Parathyroid adenoma (tissue), 2 donors: ENCODE measurements around the gene DKKL1.
"Not testable (repeated sequence)": the region's sequence is repeated elsewhere in the genome, so short reads cannot be mapped to it uniquely, and the experiment has no call there.

Experiments used
- H2AFZ ChIP-seq: fragments of 300-600 bp; sonication (generic); one replicate; pipeline ENCODE4 v1.7.0; 2017; ENCODE audit warnings: antibody characterized with exemption, mild to moderate bottlenecking
- H3K27ac ChIP-seq: fragments of 300-600 bp; sonication (generic); one replicate; pipeline ENCODE4 v1.7.0; 2017
- H3K27me3 ChIP-seq: fragments of 300-600 bp; sonication (generic); one replicate; pipeline ENCODE4 v1.7.0; 2017; ENCODE audit warnings: low read length; ENCODE audit not compliant: control insufficient read depth, insufficient read depth
- H3K36me3 ChIP-seq: fragments of 300-600 bp; sonication (generic); one replicate; pipeline ENCODE4 v1.7.0; 2017; ENCODE audit warnings: low read length; ENCODE audit not compliant: control insufficient read depth, insufficient read depth
- H3K4me1 ChIP-seq: fragments of 300-600 bp; sonication (generic); one replicate; pipeline ENCODE4 v1.7.0; 2017; ENCODE audit warnings: control low read depth
- H3K4me2 ChIP-seq: fragments of 300-600 bp; sonication (generic); one replicate; pipeline ENCODE4 v1.7.0; 2017; ENCODE audit warnings: low read length
- H3K4me3 ChIP-seq: fragments of 300-600 bp; sonication (generic); one replicate; pipeline ENCODE4 v1.7.0; 2017; ENCODE audit warnings: low read depth, low read length
- H3K79me2 ChIP-seq: fragments of 300-600 bp; sonication (generic); one replicate; pipeline ENCODE4 v1.7.0; 2017; ENCODE audit warnings: control low read depth
- H3K9ac ChIP-seq: fragments of 300-600 bp; sonication (generic); one replicate; pipeline ENCODE4 v1.7.0; 2017; ENCODE audit warnings: mild to moderate bottlenecking
- H3K9me3 ChIP-seq: fragments of 300-600 bp; sonication (generic); one replicate; pipeline ENCODE4 v1.7.0; 2017; ENCODE audit warnings: low read length; ENCODE audit not compliant: control insufficient read depth
- CTCF ChIP-seq: fragments of 300-600 bp; sonication (generic); IDR thresholded peaks from one replicate; pipeline ENCODE4 v1.7.0; 2017; ENCODE audit warnings: antibody characterized with exemption, mild to moderate bottlenecking
- donor health status: primary hyperparathyroidism.

The DKKL1 gene

GRCh38 chr19:49362929-49363267 lies 779 bp upstream of the DKKL1 start:
- Histone ChIP-seq H3K9me3 (no peaks in the 10 kb centered on the region), H3K27ac (peak overlapping the region; percentile 59), H2AFZ (peak overlapping the region; percentile 85), H3K9ac (no peak overlapping the region), H3K27me3 (no peaks in the 10 kb centered on the region), H3K4me3 (peak overlapping the region; percentile 86), H3K4me2 (peak overlapping the region; percentile 95), H3K36me3 (no peaks in the 10 kb centered on the region), H3K4me1 (peaks cover 2% of the 10 kb centered on the region), H3K79me2 (no peaks in the 10 kb centered on the region)
- no peak for TF ChIP-seq CTCF

GRCh38 chr19:49364083-49364737 lies 533 bp downstream of the DKKL1 start:
- peaks cover 2% of the 10 kb centered on the region for H3K4me1 ChIP-seq
- no peaks in the 10 kb centered on the region for H3K27me3 ChIP-seq
- H3K4me3 ChIP-seq, result peak overlapping the region; percentile 23
- no peak overlapping the region for H3K9ac ChIP-seq
- no peak overlapping the region for H3K27ac ChIP-seq
- H3K79me2 ChIP-seq, result no peaks in the 10 kb centered on the region
- TF ChIP-seq CTCF, result no peak
- no peaks in the 10 kb centered on the region for H3K9me3 ChIP-seq
- peak overlapping the region; percentile 23 for H2AFZ ChIP-seq
- no peaks in the 10 kb centered on the region for H3K36me3 ChIP-seq
- peak overlapping the region; percentile 32 for H3K4me2 ChIP-seq

- Histone ChIP-seq H3K4me2 (no peak overlapping the region), H3K9ac (no peak overlapping the region), H3K27me3 (no peaks in the 10 kb centered on the region), H3K4me1 (peaks cover 2% of the 10 kb centered on the region), H3K79me2 (no peaks in the 10 kb centered on the region), H2AFZ (no peak overlapping the region), H3K27ac (no peak overlapping the region), H3K9me3 (no peaks in the 10 kb centered on the region), H3K4me3 (no peak overlapping the region), H3K36me3 (no peaks in the 10 kb centered on the region)
- no peak for TF ChIP-seq CTCF
These were observed 2.4 kb downstream of the DKKL1 start for GRCh38 chr19:49366110-49366509.

- H3K27ac ChIP-seq, result no peak overlapping the region
- H3K36me3 ChIP-seq, result no peaks in the 10 kb centered on the region
- H3K9me3 ChIP-seq, result no peaks in the 10 kb centered on the region
- no peak overlapping the region for H3K9ac ChIP-seq
- H3K4me1 ChIP-seq, result no peaks in the 10 kb centered on the region
- no peak for TF ChIP-seq CTCF
- H3K79me2 ChIP-seq, result no peaks in the 10 kb centered on the region
- H2AFZ ChIP-seq, result no peak overlapping the region
- H3K4me2 ChIP-seq, result no peak overlapping the region
- no peak overlapping the region for H3K4me3 ChIP-seq
- H3K27me3 ChIP-seq, result no peaks in the 10 kb centered on the region
These were observed 5.2 kb downstream of the DKKL1 start for GRCh38 chr19:49368711-49369358.

- H3K79me2 ChIP-seq, result no peaks in the 10 kb centered on the region
- H3K4me1 ChIP-seq, result no peaks in the 10 kb centered on the region
- H3K36me3 ChIP-seq, result no peaks in the 10 kb centered on the region
- no peak for TF ChIP-seq CTCF
- no peaks in the 10 kb centered on the region for H3K9me3 ChIP-seq
- no peak overlapping the region for H3K27ac ChIP-seq
- H3K9ac ChIP-seq, result no peak overlapping the region
- no peak overlapping the region for H2AFZ ChIP-seq
- no peak overlapping the region for H3K4me2 ChIP-seq
- no peak overlapping the region for H3K4me3 ChIP-seq
- H3K27me3 ChIP-seq, result no peaks in the 10 kb centered on the region
These were observed 7.5 kb downstream of the DKKL1 start for GRCh38 chr19:49371184-49371583.

- not testable (repeated sequence) for H3K4me1 ChIP-seq, H3K27me3 ChIP-seq, H3K79me2 ChIP-seq, H3K9me3 ChIP-seq, H3K4me3 ChIP-seq, H3K4me2 ChIP-seq, H2AFZ ChIP-seq, H3K9ac ChIP-seq, H3K36me3 ChIP-seq, H3K27ac ChIP-seq
These were observed 9.5 kb downstream of the DKKL1 start for GRCh38 chr19:49373174-49373573.
